GM19395 (cell line): ENCODE data around the gene RPH3AL.

ENCODE experiments used
- ATAC-seq: cut with Tn5 transposase; IDR thresholded peaks from one replicate; pipeline ENCODE4 v1.9.1; 2021; ENCODE audit warnings: mild to moderate bottlenecking, moderate library complexity; ENCODE audit not compliant: unreplicated experiment

The RPH3AL gene

DNA sequence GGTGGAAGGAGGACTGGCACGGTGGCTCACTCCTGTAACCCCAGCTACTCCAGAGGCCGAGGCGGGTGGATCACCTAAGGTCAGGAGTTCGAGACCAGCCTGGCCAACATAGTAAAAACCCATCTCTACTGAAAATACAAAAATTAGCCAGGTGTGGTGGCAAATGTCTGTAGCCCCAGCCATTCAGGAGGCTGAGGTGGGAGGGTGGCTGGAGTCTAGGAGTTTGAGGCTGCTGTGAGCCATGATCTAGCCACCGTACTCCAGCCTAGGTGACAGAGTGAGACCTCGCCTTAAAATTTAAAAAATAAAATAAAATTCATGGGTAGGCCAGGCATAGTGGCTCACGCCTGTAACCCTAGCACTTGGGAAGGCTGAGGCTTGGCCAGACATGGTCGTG, 1.2 kb upstream of the RPH3AL start:
- ATAC-seq, result no peak

DNA sequence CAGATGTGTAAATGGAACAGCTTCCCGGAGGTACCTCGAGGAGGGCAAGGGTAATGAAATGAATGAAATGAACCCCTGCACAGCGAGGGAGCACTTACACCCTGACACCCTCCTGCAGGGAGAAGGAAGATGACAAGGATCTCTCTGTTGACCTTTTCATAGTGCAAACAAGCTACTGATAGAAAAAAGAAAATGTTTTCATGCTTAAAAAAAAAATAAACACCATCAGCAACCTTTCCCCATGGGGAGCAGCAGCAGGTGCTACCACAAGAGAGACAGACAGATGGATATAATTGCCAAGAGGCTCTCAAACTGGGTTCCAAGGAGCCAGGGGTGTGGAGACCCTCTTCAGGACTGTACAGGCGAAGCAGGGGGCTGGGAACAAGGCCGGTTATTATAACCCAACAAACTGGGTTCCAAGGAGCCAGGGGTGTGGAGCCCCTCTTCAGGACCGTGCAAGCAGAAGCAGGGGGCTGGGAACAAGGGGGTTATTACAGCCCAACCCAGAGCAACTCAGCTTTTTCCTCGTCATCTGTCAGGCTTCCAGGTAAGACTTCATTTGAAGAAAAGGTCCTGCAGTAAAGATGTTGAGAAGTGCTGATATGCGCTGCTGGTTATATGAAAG, 718 bp upstream of the RPH3AL start:
- no peak for ATAC-seq

DNA sequence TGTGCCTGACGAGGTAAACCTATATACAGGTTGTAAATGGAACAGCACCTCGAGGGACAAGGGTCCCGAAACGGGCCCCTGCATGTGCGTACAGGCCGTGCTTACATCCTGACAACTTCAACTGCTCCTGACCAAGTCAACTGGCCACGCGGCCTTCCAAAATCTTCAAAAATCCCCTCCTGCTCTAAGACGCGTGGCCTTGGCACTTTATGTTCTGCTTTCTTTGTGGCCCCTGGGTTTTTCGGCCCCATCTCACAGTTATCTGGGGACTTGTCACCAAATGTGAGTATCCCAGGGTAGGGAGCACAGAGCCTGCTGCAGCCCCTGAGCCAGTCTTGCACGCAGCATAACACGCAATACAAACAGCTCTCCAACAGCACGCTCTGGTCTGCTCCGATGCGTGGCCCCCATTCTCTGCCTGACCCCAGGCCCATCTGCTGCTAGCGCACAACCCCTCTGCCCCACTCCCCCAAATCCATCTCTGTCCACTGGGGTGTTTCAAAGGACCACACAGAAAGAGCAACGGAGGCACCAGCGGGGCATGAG, 659 bp downstream of the RPH3AL start:
- ATAC-seq, result no peak

DNA sequence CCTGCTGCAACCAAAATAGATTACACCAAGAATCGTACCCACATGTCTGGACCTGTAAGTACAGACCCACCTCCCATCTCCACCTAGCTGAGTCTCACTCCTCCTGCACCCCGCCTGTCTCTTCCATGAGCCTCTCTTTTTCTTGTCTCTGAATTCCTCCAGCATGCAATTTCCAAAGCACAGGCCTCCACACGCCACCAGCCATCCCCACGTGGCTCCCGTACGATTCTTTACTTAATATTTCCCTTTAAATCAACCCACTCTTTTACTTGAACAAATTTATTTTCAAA, 1.2 kb downstream of the RPH3AL start:
- no peak for ATAC-seq

DNA sequence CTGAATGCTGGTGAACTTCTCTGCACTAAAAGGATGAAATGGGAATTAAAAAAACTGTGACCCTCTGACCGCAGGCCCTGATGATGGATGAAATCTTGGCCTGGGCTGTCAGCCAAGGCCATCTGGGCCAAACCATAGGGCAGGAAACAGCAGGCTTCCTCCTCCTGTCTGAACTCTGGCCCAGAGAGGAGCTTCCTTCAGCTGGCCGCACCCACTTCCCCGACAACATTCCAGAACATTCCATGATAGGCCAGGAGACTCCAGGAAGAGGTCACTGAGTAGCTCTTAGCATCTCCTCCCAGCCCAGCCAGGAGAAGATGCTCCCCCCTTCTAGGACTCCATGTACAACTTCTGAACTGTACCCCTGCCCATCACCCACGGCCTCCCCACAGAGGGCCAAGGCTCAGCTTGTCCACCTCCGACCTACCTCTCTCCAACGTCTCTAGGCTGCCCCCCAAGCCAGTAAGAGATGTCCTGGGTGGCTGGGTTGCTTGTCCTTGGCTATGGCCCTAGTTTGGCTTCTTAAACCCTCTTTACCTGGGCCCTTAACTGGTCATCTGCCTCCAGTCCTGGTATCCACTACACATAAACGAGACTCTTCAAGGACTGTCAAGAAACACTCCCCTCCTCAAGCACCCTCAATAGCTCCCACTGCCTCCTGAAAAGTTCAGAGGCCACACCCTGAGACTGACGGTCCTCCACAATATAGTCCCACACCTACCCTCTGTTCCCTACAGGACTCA, 1.7 kb downstream of the RPH3AL start:
- ATAC-seq, result no peak

DNA sequence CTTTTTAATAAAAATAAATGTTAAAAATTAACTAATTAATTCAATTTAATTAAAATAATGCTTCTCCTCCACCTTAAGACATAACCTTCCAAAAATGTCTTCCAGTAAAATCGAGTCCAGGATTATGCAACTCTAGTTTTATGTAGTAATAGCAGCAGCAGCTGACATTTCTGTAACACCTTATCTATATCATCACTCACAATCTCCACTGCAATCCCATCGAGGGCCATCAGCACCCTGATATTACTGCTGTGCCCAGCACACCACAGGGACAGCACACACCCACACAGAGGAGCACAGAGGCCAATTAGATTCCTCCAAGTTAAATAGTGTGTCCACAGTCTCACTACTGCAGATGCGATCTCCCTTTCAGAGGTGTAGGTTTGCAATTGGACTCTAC, 2.9 kb downstream of the RPH3AL start:
- no peak for ATAC-seq

DNA sequence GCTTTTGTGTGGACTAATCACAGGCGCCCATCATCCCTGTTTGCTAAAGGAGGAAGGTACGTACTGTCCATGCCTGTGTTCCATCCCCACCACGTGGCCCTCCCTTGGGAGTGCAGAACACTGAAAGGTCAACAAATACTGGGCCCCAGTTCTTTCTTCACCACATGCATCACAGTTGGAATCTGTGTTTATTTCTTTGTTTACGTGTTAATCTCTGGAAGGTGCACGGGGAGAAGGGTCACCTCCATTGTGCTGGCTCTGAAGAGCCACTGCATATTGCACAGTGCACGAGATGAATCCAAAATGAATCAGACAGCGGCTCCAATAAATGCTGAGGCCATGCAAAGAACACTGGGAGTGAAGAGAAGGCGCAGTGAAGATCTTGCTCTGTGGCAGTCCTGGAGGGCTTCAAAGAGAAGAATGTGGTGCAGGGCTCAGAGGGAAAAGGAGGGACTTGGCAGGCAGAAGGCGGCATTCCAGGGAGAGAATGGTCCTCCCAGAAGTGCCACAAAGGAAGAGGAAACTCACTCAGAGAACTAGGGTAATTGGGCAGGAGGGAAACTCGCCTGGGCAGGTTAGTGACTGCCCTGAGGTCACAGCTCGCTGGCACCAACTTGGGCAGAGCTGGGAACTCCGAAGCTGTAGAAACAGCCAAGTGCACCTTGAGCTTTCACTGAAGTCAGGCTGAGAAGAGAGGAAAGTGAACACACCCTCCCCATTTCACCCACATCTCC, 3.7 kb downstream of the RPH3AL start:
- no peak for ATAC-seq

DNA sequence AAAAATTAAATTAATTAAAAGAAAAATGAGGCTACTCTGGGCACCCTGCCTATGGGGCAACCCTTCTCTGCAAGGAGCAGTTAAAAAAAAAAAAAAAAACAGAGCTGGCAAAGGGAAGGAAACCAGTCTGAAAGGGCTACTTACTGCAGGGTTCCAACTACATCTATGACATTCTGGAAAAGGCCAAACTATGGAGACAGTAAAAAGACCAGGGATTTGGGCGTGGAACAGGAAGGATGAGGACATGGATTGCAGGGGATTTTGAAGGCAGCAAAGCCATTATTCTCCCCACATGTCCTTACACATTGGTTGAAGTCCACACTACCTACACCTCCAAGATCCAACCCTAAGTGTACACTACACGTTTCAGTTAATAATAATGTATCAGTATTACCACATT, 4.6 kb downstream of the RPH3AL start:
- ATAC-seq, result no peak

DNA sequence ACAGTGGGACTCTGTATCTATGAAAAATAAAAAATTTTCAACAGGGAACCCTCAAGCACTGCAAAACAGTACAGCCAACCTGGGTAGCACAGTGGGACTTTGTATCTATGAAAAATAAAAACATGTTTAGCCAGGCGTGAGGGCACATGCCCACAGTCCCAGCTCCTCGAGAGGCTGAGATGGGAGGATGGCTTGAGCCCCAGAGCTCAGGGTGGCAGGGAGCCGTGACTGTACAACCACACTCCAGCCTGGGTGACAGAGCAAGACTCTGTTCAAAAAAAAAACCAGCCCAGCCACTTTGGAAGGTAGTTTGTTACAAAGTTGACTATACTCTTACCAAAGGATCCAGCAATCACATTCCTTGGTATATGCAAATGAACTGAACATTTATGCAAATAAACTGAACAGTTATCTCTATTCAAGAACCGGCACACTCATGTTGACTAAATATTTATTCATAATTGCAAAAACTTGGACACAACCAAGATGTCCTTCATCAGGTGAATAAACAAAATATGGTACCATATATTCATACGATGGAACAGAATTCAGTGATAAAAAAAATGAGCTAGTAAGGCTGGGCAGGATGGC, 5.2 kb downstream of the RPH3AL start:
- no peak for ATAC-seq

DNA sequence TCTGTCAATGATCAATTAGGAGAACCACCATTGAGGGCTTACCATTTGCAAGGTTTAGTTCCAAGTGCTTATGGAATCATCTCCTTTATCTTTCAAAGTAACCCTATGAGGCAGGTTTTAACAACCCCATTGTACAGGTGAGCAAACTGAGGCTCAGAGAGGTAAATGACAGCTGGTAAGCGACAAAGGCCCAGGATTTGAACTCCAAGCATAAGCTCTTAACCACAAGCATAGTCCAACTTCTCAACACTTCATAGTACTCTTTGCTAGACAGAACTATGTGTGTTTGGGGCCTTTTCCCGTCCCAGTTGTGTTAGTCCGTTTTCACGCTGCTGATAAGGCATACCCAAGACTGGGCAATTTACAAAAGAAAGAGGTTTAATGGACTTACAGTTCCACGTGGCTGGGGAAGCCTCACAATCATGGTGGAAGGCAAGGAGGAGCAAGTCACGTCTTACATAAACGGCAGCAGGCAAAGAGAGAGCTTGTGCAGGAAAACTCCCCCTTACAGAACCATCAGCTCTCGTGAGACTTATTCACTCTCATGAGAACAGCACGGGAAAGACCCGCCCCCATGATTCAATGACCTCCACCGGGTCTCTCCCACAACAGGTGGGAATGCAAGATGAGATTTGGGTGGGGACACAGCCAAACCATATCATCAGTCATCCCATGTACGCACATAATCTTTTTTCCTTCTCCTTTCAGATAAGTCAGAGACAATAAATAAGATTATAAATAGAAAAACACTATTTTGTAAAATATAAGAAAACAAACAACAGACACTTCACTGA, 6.4 kb downstream of the RPH3AL start:
- no peak for ATAC-seq

DNA sequence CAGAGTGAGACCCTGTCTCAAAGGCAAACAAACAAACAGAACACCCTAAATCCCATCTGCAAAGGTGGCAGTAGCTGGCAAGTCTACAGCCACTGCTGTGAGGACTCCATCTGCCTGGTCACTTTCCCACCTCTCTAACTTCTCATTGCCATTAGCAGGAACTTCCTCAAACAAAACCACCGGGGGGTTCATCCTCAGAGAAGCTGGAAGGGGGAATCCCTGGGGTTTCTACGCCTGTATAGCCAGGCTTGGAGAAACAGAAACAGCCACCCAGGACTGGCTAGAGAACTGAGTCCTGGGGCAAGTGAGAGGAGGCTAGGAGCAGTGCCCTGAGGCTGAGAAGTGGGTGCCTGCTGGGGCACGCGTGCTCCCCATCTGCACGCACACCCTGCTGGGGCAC, 7.3 kb downstream of the RPH3AL start:
- no peak for ATAC-seq

DNA sequence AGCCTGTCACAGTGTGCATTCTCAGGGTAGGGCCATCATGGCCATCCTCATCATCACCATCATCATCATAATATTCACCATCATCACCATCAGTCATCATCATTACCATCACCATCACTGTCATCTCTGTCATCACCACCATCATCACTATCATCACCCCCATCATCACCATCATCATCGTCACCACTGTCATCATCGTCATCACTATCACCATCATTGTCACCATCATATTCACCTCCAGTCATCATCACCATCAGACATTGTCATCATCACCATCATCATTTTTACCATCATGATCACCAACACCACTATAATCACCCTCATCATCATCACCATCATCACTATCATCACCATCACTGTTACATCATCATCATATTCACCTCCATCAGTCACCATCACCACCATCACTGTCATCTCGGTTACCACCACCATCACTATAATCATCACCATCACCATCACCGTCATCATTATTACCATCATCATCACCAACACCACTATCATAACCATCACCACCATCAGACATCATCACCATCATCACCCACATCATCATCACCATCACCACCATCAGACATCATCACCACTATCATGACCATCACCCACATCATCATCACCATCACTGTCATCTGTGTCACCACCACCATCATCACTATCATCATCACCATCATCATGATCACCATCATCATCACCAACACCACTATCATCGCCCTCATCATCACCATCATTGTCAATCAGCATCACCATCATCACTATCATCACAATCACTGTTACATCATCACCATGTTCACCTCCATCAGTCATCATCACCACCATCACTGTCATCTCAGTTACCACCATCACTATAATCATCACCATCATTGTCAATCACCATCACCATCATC, 8.5 kb downstream of the RPH3AL start:
- ATAC-seq, result no peak

DNA sequence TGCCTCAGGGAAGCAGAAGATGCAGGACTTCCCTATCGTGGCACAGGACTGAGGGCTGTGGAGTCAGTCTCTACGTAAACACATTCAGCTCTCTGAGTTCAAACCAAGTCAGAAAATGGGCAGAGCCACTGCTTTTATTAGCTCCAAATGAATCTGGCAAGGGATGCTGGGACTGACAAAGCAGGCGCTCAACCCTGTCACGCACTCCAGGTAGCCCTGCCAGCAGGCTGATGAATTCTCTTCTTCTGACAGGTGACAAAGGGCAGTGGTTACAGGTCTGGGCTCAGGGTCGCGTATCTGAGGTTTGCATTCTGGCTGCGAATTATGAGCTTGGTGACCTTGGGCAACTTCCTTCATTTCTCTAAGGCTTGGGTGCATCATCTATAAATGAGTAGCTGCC, 9.4 kb downstream of the RPH3AL start:
- no peak for ATAC-seq

DNA sequence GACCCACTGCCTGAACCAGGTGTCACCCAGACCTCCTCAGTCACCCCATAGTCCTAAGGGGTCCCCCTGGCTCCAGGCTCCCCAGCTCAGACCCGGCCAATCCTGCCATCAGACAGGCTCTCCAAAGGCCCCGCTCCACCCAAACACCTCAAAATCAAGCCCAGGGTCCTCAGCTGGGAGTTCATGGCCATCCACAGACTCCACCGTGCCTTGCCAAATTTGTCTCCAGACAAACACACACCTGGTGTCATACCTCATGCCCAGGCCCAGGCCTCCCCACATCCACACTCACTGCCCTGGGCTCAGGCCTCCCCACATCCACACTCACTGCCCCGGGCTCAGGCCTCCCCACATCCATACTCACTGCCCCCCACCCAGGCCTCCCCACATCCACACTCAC, 12.5 kb downstream of the RPH3AL start:
- no peak for ATAC-seq

DNA sequence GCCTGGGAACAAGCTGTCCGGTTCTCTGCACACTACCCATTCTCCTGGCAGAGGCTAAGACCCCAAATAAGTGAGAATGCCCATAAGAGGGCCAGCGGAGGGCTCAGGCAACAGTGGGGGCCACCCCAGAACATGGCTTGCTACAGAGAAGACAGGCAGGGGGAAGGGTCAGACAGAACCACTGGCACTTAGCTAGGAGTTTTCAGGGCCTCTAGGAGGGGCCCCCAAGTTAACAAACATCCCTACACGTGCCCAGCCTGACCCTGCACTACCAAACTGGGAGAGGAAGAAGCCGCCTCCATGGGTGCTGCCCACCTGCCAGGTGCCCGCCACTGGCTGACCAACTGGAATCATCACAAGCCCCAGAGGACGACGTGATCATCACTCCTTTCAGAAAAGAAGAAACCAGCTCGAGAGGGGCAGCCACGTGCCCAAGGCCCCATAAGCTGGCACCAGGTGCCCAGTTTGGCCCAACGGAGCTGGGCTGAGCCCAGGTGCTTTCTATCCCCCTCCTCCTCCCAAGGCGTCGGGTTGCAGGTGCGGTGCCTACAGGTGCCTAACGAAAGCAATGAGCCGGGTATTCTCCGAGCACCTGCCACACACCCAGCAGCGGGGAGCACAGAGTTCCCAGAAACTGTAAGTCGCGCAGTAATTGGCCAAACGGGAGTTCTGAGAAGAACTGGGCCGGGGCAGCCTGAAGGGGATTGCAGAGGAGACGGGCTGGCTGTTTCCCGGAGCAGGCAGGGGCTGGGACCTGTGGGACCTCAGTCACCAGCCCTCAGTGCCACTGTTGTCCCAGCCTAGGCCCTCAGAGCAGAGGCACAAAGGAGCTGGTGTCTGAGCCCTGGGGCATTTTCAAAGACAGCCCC, 13.2 kb downstream of the RPH3AL start:
- no peak for ATAC-seq

DNA sequence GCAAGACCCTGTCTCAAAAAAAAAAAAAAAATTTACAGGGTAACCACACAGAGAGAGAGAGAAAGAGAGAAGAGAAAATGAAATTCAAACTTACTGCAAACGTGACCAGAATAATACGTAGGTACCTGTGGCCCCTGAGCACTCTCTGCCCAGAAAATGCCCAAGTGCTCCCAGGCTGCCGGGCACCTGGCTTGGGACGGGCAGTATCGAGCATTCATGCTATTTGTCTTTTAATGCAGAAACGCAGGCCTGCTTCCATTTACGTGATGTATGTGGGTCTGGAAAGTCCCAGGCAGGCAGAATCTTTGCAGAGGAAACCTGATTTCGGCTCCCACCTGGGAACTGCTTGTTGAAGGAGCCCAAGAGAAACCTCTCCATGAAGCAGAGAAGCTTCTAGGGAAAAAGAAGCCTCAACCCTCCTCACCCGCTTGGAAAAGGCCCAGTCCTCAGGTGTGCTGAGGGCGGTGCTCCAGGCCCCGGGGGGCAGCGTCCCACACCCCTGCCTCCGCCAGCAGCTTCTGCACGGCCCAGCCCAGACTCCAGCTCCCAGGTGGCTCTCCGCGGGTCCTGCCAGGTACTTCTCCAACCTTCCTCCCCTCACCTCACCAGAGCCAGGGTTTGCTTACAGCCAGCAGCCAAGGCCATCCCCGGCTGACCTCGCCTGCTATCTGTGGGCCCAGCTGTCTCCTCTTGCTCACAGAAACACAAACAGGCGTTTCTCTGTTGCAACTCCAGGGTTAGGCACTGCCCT, 14.0 kb downstream of the RPH3AL start:
- no peak for ATAC-seq

DNA sequence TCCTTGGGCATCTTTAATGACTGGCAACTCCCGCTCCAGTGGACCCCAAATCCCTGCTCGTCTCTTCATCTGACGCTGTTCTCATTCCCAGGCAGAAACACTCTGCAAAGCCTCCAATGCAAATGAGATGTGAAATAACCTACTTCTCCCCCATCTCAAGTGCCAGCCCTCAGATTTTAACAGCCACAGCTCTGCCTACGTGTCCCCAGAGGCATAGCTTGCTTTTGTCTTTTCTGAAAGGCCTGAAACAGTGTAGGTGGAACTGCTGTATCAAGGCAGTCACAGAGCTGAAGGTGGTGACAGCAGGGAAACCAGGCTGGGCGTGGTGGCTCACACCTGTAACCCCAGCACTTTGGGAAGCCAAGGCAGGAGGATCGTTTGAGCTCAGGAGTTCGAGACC, 14.7 kb downstream of the RPH3AL start:
- ATAC-seq, result no peak

DNA sequence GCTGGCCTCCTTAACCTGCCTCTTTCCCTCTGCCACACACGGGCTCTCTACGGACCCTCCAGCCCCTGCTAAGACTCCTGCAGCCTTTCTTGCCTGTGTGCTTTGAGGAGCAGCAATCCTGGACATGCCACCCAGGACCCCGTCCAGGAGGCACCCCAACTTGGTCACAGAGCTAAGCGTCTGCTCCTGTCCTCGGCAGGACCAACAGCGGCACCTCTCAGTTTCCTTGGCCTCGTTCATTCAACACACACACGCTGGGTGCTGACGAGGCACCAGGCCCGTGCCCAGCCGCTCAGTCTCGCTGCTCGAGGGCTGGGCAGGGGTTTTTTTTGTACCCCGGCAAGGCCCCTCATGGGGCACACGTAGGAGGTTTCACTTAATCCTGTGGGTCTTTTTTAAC, 15.2 kb downstream of the RPH3AL start:
- no peak for ATAC-seq
